ENCODE data around the gene POLR3A. TPM values are rescaled to one million over a fixed set of nuclear protein-coding genes. Genes with fewer than 3 reads are reported as not detected.

POLR3A gene
- total RNA-seq, 1 donor from 2014 or later, result 22.1 TPM

- Histone ChIP-seq H3K27me3 (ENCODE audit: control insufficient read depth, insufficient read depth, low read length) (no peaks in the 10 kb centered on the region), H3K4me3 (ENCODE audit: low read depth, low read length) (no peak overlapping the region), H3K36me3 (ENCODE audit: control insufficient read depth, insufficient read depth, low read length) (no peaks in the 10 kb centered on the region)
- DNase-seq (ENCODE audit: low read depth), result no peak
- TF ChIP-seq CTCF (IDR thresholded peaks at IDR 0.05; ENCODE audit: insufficient read depth, low read length, poor library complexity, severe bottlenecking), result no peak
These were observed 106.6 kb downstream of the POLR3A start for GRCh38 chr10:77922566-77923179.

DNA sequence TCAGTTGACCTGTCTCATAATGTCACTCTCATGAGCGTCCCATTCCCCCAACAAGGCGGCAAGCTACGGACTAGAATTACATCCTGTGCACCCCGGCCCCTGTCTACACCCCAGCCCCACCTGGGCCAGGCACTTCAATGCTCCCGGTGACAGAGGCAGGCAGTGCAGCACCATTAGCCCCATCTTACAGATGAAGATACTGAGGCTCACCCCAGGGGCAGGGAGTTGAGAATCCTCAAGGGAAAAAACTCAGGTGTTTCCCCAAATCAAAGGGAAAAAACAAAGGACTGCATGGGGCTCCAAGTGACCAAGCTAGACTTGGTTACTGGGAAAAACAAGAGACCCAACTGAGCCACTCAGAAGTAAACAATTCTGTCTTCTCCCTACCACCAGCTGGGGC lies 107.3 kb downstream of the POLR3A start:
- Histone ChIP-seq H3K27me3 (ENCODE audit: control insufficient read depth, insufficient read depth, low read length) (no peaks in the 10 kb centered on the region), H3K36me3 (ENCODE audit: control insufficient read depth, insufficient read depth, low read length) (no peaks in the 10 kb centered on the region), H3K4me3 (ENCODE audit: low read depth, low read length) (no peak overlapping the region)
- TF ChIP-seq CTCF (IDR thresholded peaks at IDR 0.05; ENCODE audit: insufficient read depth, low read length, poor library complexity, severe bottlenecking), result no peak
- DNase-seq (ENCODE audit: low read depth), result no peak

GRCh38 chr10:77921395-77921794 lies 107.9 kb downstream of the POLR3A start:
- no peak for TF ChIP-seq CTCF (IDR thresholded peaks at IDR 0.05; ENCODE audit: insufficient read depth, low read length, poor library complexity, severe bottlenecking)
- H3K36me3 ChIP-seq (ENCODE audit: control insufficient read depth, insufficient read depth, low read length), result no peaks in the 10 kb centered on the region
- no peak for DNase-seq (ENCODE audit: low read depth)

GRCh38 chr10:77920495-77920894 lies 108.8 kb downstream of the POLR3A start:
- Histone ChIP-seq H3K4me3 (ENCODE audit: low read depth, low read length) (no peak overlapping the region), H3K36me3 (ENCODE audit: control insufficient read depth, insufficient read depth, low read length) (no peaks in the 10 kb centered on the region), H3K27me3 (ENCODE audit: control insufficient read depth, insufficient read depth, low read length) (no peaks in the 10 kb centered on the region)
- DNase-seq (ENCODE audit: low read depth), result no peak
- TF ChIP-seq CTCF (IDR thresholded peaks at IDR 0.05; ENCODE audit: insufficient read depth, low read length, poor library complexity, severe bottlenecking), result no peak

More at GRCh38 chr10:77921395-77921794, 107.9 kb downstream of the POLR3A start:
- Histone ChIP-seq H3K4me3 (ENCODE audit: low read depth, low read length) (no peak overlapping the region), H3K27me3 (ENCODE audit: control insufficient read depth, insufficient read depth, low read length) (no peaks in the 10 kb centered on the region)

DNA sequence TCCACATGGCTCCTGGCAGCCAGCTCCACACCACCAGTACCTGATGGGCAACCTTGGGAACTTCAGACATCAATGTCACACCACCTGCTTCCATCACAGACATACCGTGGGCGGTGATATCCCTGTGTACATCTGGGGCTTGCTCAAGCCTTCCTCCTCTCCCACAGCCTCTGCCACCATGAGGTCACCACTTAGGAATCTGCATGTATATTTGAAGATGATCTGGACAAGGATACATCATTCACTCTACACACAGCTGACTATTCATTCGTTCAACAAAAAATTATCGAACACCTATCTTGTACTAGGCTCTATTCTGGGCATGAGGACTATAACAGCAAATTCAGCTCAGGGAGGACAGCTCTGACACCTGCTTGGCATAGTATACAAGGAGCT lies 109.6 kb downstream of the POLR3A start:
- no peak overlapping the region for H3K4me3 ChIP-seq (ENCODE audit: low read depth, low read length)
- H3K27me3 ChIP-seq (ENCODE audit: control insufficient read depth, insufficient read depth, low read length), result no peaks in the 10 kb centered on the region
- DNase-seq (ENCODE audit: low read depth), result peak; percentile 53
- no peaks in the 10 kb centered on the region for H3K36me3 ChIP-seq (ENCODE audit: control insufficient read depth, insufficient read depth, low read length)
- TF ChIP-seq CTCF (IDR thresholded peaks at IDR 0.05; ENCODE audit: insufficient read depth, low read length, poor library complexity, severe bottlenecking), result no peak

Other genes starting within 250 kb of the POLR3A start
- 35.9 and 42.1 TPM in 2 replicates for gene DLG5, start 102.8 kb downstream of the POLR3A start, total RNA-seq
- 2,651 and 2,689 TPM in 2 replicates for gene RPS24, start 4.3 kb upstream of the POLR3A start, total RNA-seq

Data from kidney epithelial cell (primary cell).